K562 (cell line): Measurements from ENCODE around the gene KRI1. TPM values are rescaled to one million over a fixed set of nuclear protein-coding genes. Genes with fewer than 3 reads are reported as not detected.

Experiments
- ATAC-seq: fragments of 200-7000 bp; cut with Tn5 transposase; 3 replicates; pipeline ENCODE4 v1.9.1; 2020; ENCODE audit warnings: moderate library complexity
- BruUV-seq: library from RNA; stranded (reverse); fragments of 400-500 nt; replicated peaks from 2 replicates; lab custom pipeline; 2021; lab: Mats Ljungman, UMichigan
- CTCF ChIA-PET: fragments of 300-600 bp; formaldehyde crosslinking; extraction: SDS; loops from one replicate; lab custom pipeline; 2021; ENCODE audit warnings: low intra/inter-chr PET ratio; lab: Yijun Ruan, JAX
- POLR2A ChIA-PET: fragments of 300-600, 350-650 bp; sonication (Branson Sonifier 250); formaldehyde crosslinking; extraction: SDS; loops from one replicate; lab custom pipeline; 2021; ENCODE audit warnings: antibody characterized with exemption, inconsistent platforms; lab: Yijun Ruan, JAX
- DNase-seq, 4 experiments: peaks; one replicate each; pipeline versions ENCODE4 v3.0.0 to v3.0.0-alpha.2; 2011 to 2018; ENCODE audit warnings: low spot score in 3 of 4, mixed read lengths in 3 of 4; ENCODE audit errors: extremely low read depth in 1 of 4
- FAIRE-seq: peaks from 2 replicates; lab custom pipeline; 2011; peaks lifted over from hg19 to GRCh38; lab: Jason Lieb, UNC
- H2AFZ ChIP-seq: 2 replicates; pipeline ENCODE4 v1.6.0; 2011; ENCODE audit warnings: low read depth, low read length, control low read depth, inconsistent platforms
- H3K27ac ChIP-seq: fragments of 200-600 bp; 3 replicates; pipeline ENCODE4 v1.8.0; 2011; ENCODE audit warnings: low read depth, mild to moderate bottlenecking, control low read depth, inconsistent platforms, low read length, moderate library complexity, mixed read lengths; ENCODE audit errors: extremely low read depth
- H3K27me3 ChIP-seq, 2 experiments: fragments of 300-600 bp in 1 of 2; 2 replicates in 1 of 2; 3 replicates in 1 of 2; pipeline versions ENCODE4 v1.6.0 to v1.8.0; 2011; ENCODE audit warnings: inconsistent platforms in 2 of 2, low read length in 2 of 2, mild to moderate bottlenecking in 1 of 2, mixed read lengths in 1 of 2, moderate library complexity in 1 of 2; ENCODE audit not compliant: control insufficient read depth in 2 of 2, insufficient read depth in 2 of 2
- H3K36me3 ChIP-seq: fragments of 300-600 bp; 3 replicates; pipeline ENCODE4 v1.8.0; 2011; ENCODE audit warnings: mild to moderate bottlenecking, low read length, inconsistent platforms; ENCODE audit not compliant: control insufficient read depth, insufficient read depth
- H3K4me1 ChIP-seq, 2 experiments: fragments of 200-600 bp in 1 of 2; replicated peaks in 1 of 2; 2 replicates in 1 of 2; 3 replicates in 1 of 2; pipeline versions ENCODE4 v1.5.1 to v1.8.0; 2011; ENCODE audit warnings: inconsistent platforms in 2 of 2, low read length in 2 of 2, mild to moderate bottlenecking in 1 of 2, mixed read lengths in 1 of 2, moderate library complexity in 1 of 2; ENCODE audit not compliant: control insufficient read depth in 2 of 2, insufficient read depth in 2 of 2
- H3K4me2 ChIP-seq: 2 replicates; pipeline ENCODE4 v1.6.1; 2011; ENCODE audit warnings: low read length, control low read depth, inconsistent platforms, mixed read lengths; ENCODE audit not compliant: insufficient read depth
- H3K4me3 ChIP-seq: fragments of 200-600 bp; sonication (generic), shearing (Covaris generic); 2 replicates; pipeline ENCODE4 v1.5.1; 2016; ENCODE audit warnings: control low read depth, inconsistent platforms
- H3K79me2 ChIP-seq: fragments of 200-600 bp; 3 replicates; pipeline ENCODE4 v1.8.0; 2011; ENCODE audit warnings: low read length, inconsistent platforms; ENCODE audit not compliant: control insufficient read depth, insufficient read depth
- H3K9ac ChIP-seq, 2 experiments: 2 replicates each; pipeline versions ENCODE4 v1.6.0 to v1.6.1; 2011; ENCODE audit warnings: low read depth in 2 of 2, low read length in 2 of 2, control low read depth in 1 of 2, inconsistent platforms in 1 of 2, mild to moderate bottlenecking in 1 of 2, mixed read lengths in 1 of 2; ENCODE audit not compliant: insufficient read depth in 1 of 2
- H3K9me1 ChIP-seq: one replicate; pipeline ENCODE4 v1.6.0; 2011; ENCODE audit warnings: inconsistent platforms, mild to moderate bottlenecking, low read length, moderate library complexity; ENCODE audit not compliant: control insufficient read depth, insufficient read depth
- H3K9me3 ChIP-seq: replicated peaks from 2 replicates; pipeline ENCODE4 v1.5.1; 2011; ENCODE audit warnings: low read depth, low read length, inconsistent platforms; ENCODE audit not compliant: control insufficient read depth, insufficient read depth
- H4K20me1 ChIP-seq: replicated peaks from 2 replicates; pipeline ENCODE4 v1.6.1; 2011; ENCODE audit warnings: low read length, inconsistent platforms, mixed read lengths; ENCODE audit not compliant: control insufficient read depth, insufficient read depth
- AFF4 ChIP-seq: sonication (generic); formaldehyde crosslinking; IDR thresholded peaks from 2 replicates; pipeline ENCODE4 v1.8.0; 2023; ENCODE audit warnings: mild to moderate bottlenecking, missing genetic modification reagents
- EGR1 ChIP-seq: fragments of 450-650 bp; conservative IDR thresholded peaks from 2 replicates; pipeline ENCODE4 v1.6.1; 2017; ENCODE audit warnings: mild to moderate bottlenecking
- EHMT2 ChIP-seq: fragments of 450-650 bp; IDR thresholded peaks from 2 replicates; pipeline ENCODE4 v1.6.1; 2018; ENCODE audit warnings: antibody characterized with exemption
- EZH2 ChIP-seq: IDR thresholded peaks from 2 replicates; pipeline ENCODE4 v1.6.1; 2012; ENCODE audit warnings: low read depth, mild to moderate bottlenecking, inconsistent platforms, low read length, borderline replicate concordance
- MAFG ChIP-seq: fragments of 450-650 bp; conservative IDR thresholded peaks from 2 replicates; pipeline ENCODE4 v1.6.1; 2016; ENCODE audit warnings: missing genetic modification characterization, missing compliant biosample characterization
- NR0B1 ChIP-seq: fragments of 450-650 bp; IDR thresholded peaks from one replicate; pipeline ENCODE4 v1.6.1; 2018; ENCODE audit warnings: mild to moderate bottlenecking, moderate library complexity; ENCODE audit not compliant: partially characterized antibody
- TCF3 ChIP-seq: sonication (generic); formaldehyde crosslinking; IDR thresholded peaks from 2 replicates; pipeline ENCODE4 v1.4.0; 2020; ENCODE audit warnings: mild to moderate bottlenecking, missing genetic modification reagents
- ZNF24 ChIP-seq: fragments of 450-650 bp; IDR thresholded peaks from 2 replicates; pipeline ENCODE4 v1.6.1; 2016
- WGBS: fragments of 100-300 bp; shearing (Covaris generic); methylation state at CpG from one replicate; pipeline ENCODE4 v1.1.6; 2016; ENCODE audit warnings: low coverage, mixed read lengths; ENCODE audit not compliant: insufficient coverage; ENCODE audit errors: missing lambda C conversion rate; 5-methylcytosine and 5-hydroxymethylcytosine counted together
- in situ Hi-C: fragments of 300-500 bp; cut with MboI; formaldehyde crosslinking; loops from 4 replicates; pipeline ENCODE4 v1.15.0; 2018; ENCODE audit warnings: inconsistent platforms, mixed read lengths
- intact Hi-C: fragments of 100-400 bp; cut with micrococcal nuclease; formaldehyde crosslinking; loops from 2 replicates; pipeline ENCODE4 v1.14.2; 2022
- polyA plus RNA-seq, 8 experiments: library from polyadenylated mRNA; depleted of rRNA in 4 of 8; stranded (reverse) in 5 of 8; unstranded in 3 of 8; fragments of >200 nt; fragmentation: Nextera tagmentation in 2 of 8; fragmentation: Illumina TruSeq in 1 of 8; extraction: Ambion mirVana in 2 of 8; extraction: Trizol in 1 of 8; gene quantifications; 2 replicates each; pipeline versions ENCODE4 v1.2.1 to v1.2.3, GENCODE V29; 2011 to 2014; ENCODE audit warnings: inconsistent platforms in 1 of 8, missing spikeins in 1 of 8
- total RNA-seq, 7 experiments: library from RNA; depleted of rRNA in 6 of 7; stranded (reverse); fragments of >200 nt in 6 of 7; fragmentation: Illumina TruSeq in 2 of 7; extraction: Trizol in 2 of 7; gene quantifications; 2 replicates each; pipeline versions ENCODE4 v1.2.1 to v1.2.3, GENCODE V29; 2011 to 2021; ENCODE audit warnings: low replicate concordance in 1 of 7
- TF ChIP-seq, protein P1 (sequence below): sonication (generic); formaldehyde crosslinking; IDR thresholded peaks from 2 replicates; pipeline ENCODE4 v1.8.1; 2022; ENCODE audit warnings: missing genetic modification reagents

KRI1 gene
- total and polyA plus RNA-seq, 9 of the 15 experiments (the other 6 are each of a cell fraction or from before 2014, with no cell fraction given): 1.1 to 50.7 (median 24.7) TPM

- no peak overlapping the region for H3K9ac ChIP-seq
- TF ChIP-seq NR0B1 (no peak), EGR1 (no peak), EHMT2 (0 out of 2 replicates have a peak, but pooled peaks have one; percentile 2), AFF4 (CRISPR knock-in tag) (no peak), MAFG (tag) (no peak), TCF3 (no peak), EZH2 (no peak), ZNF24 (0 out of 2 replicates have a peak, but pooled peaks have one; percentile 42)
- TF ChIP-seq, protein P1, sequence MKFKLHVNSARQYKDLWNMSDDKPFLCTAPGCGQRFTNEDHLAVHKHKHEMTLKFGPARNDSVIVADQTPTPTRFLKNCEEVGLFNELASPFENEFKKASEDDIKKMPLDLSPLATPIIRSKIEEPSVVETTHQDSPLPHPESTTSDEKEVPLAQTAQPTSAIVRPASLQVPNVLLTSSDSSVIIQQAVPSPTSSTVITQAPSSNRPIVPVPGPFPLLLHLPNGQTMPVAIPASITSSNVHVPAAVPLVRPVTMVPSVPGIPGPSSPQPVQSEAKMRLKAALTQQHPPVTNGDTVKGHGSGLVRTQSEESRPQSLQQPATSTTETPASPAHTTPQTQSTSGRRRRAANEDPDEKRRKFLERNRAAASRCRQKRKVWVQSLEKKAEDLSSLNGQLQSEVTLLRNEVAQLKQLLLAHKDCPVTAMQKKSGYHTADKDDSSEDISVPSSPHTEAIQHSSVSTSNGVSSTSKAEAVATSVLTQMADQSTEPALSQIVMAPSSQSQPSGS (CRISPR knock-in tag): no peak
- DNase-seq: peak in 1 of 4 experiments; percentile 4
- H3K36me3 ChIP-seq: no peaks in the 10 kb centered on the region
- no TSS peak for BruUV-seq
- ChIA-PET POLR2A (no interaction called here), CTCF (no interaction called here)
- no peaks in the 10 kb centered on the region for H3K9me1 ChIP-seq
- in situ Hi-C loops: no loop called here
- peaks cover 0 to 10% of the 10 kb centered on the region in 2 experiments; a peak in 3 of 5 replicates for H3K27me3 ChIP-seq
- no peak overlapping the region for H3K4me3 ChIP-seq
- intact Hi-C loops: no loop called here
- no peak for ATAC-seq
- no peaks in the 10 kb centered on the region for H3K79me2 ChIP-seq
- H3K27ac ChIP-seq: no peak overlapping the region
- no peak overlapping the region for H2AFZ ChIP-seq
- FAIRE-seq: no peak
- H3K4me1 ChIP-seq: peaks cover 5 to 9% of the 10 kb centered on the region in 2 experiments; a peak in 3 of 5 replicates
- 5% methylated on average over 2 of the region's 2 CpGs for WGBS
- H3K4me2 ChIP-seq: no peak overlapping the region
- H3K9me3 ChIP-seq: no peaks in the 10 kb centered on the region
- H4K20me1 ChIP-seq: no peaks in the 10 kb centered on the region
Observed at GRCh38 chr19:10587839-10588150, 22.0 kb upstream of the KRI1 start.
